Type B pancreatic cell (in vitro differentiated cells): Measurements from ENCODE around the gene BCL10. TPM values are rescaled to one million over a fixed set of nuclear protein-coding genes. Genes with fewer than 3 reads are reported as not detected.
"Not testable (repeated sequence)": the region's sequence is repeated elsewhere in the genome, so short reads cannot be mapped to it uniquely, and the experiment has no call there.

Experiments
- DNase-seq: peaks from one replicate; pipeline ENCODE4 v3.0.0; 2021; ENCODE audit warnings: mixed read lengths; ENCODE audit not compliant: unreplicated experiment; ENCODE audit errors: extremely low spot score
- H3K27ac Mint-ChIP-seq: 2 replicates; pipeline ENCODE4 v1.8.0; 2021; ENCODE audit warnings: mild to moderate bottlenecking, mixed read lengths
- H3K27me3 Mint-ChIP-seq: 2 replicates; pipeline ENCODE4 v1.8.0; 2021; ENCODE audit warnings: mixed read lengths
- H3K36me3 Mint-ChIP-seq: 2 replicates; pipeline ENCODE4 v1.8.0; 2021; ENCODE audit warnings: mixed read lengths
- H3K4me1 Mint-ChIP-seq: one replicate; pipeline ENCODE4 v1.8.0; 2021; ENCODE audit warnings: mixed read lengths; ENCODE audit not compliant: unreplicated experiment
- H3K4me3 Mint-ChIP-seq: 2 replicates; pipeline ENCODE4 v1.8.0; 2021; ENCODE audit warnings: mild to moderate bottlenecking, mixed read lengths
- H3K9me3 Mint-ChIP-seq: 2 replicates; pipeline ENCODE4 v1.8.0; 2021; ENCODE audit warnings: mixed read lengths
- CTCF ChIP-seq: fragments of 200-600 bp; sonication (generic); conservative IDR thresholded peaks from 2 replicates; pipeline ENCODE4 v1.5.0; 2021; ENCODE audit warnings: antibody characterized with exemption, mild to moderate bottlenecking
- total RNA-seq: library from RNA; stranded (reverse); gene quantifications from 2 replicates; pipeline ENCODE4 v1.2.1, GENCODE V29; 2021; ENCODE audit warnings: low replicate concordance

BCL10 gene
- total RNA-seq, 1 donor from 2014 or later, result 25.0 TPM

- no peak for TF ChIP-seq CTCF
- Mint-ChIP-seq H3K36me3 (peaks cover 36% of the 10 kb centered on the region), H3K4me3 (peak overlapping the region; percentile 97), H3K27me3 (no peaks in the 10 kb centered on the region), H3K27ac (peak overlapping the region; percentile 88), H3K9me3 (no peaks in the 10 kb centered on the region), H3K4me1 (peaks cover 28% of the 10 kb centered on the region)
- no peak for DNase-seq
These were observed 17.8 kb downstream of the BCL10 start for GRCh38 chr1:85258536-85259117.

GRCh38 chr1:85249042-85249441 lies 27.4 kb downstream of the BCL10 start:
- Mint-ChIP-seq H3K36me3 (peaks cover 28% of the 10 kb centered on the region), H3K4me1 (peaks cover 17% of the 10 kb centered on the region)
- not testable (repeated sequence) for DNase-seq, H3K27ac Mint-ChIP-seq, H3K27me3 Mint-ChIP-seq, H3K4me3 Mint-ChIP-seq, H3K9me3 Mint-ChIP-seq

- Mint-ChIP-seq H3K4me1 (peaks cover 27% of the 10 kb centered on the region), H3K27ac (no peak overlapping the region), H3K9me3 (peaks cover 8% of the 10 kb centered on the region), H3K27me3 (no peaks in the 10 kb centered on the region), H3K36me3 (peaks cover 14% of the 10 kb centered on the region), H3K4me3 (no peak overlapping the region)
- TF ChIP-seq CTCF, result no peak
- no peak for DNase-seq
These were observed 30.5 kb downstream of the BCL10 start for GRCh38 chr1:85245891-85246290.

- no peak overlapping the region for H3K27ac Mint-ChIP-seq
- H3K27me3 Mint-ChIP-seq, result no peaks in the 10 kb centered on the region
These were observed 31.0 kb downstream of the BCL10 start for GRCh38 chr1:85245456-85245855.

GRCh38 chr1:85244271-85245061 lies 32.0 kb downstream of the BCL10 start:
- Mint-ChIP-seq H3K27ac (peak overlapping the region; percentile 22), H3K9me3 (peaks cover 2% of the 10 kb centered on the region), H3K4me3 (peak overlapping the region; percentile 43), H3K4me1 (peaks cover 40% of the 10 kb centered on the region), H3K36me3 (peaks cover 2% of the 10 kb centered on the region), H3K27me3 (no peaks in the 10 kb centered on the region)
- TF ChIP-seq CTCF, result no peak
- DNase-seq, result no peak

More at GRCh38 chr1:85245456-85245855, 31.0 kb downstream of the BCL10 start:
- peaks cover 31% of the 10 kb centered on the region for H3K4me1 Mint-ChIP-seq
- H3K36me3 Mint-ChIP-seq, result peaks cover 11% of the 10 kb centered on the region
- peaks cover 8% of the 10 kb centered on the region for H3K9me3 Mint-ChIP-seq
- DNase-seq, result no peak
- no peak for TF ChIP-seq CTCF
- H3K4me3 Mint-ChIP-seq, result no peak overlapping the region

- Mint-ChIP-seq H3K27ac (peak overlapping the region; percentile 29), H3K4me1 (peaks cover 40% of the 10 kb centered on the region), H3K36me3 (no peaks in the 10 kb centered on the region), H3K9me3 (no peaks in the 10 kb centered on the region), H3K4me3 (no peak overlapping the region), H3K27me3 (no peaks in the 10 kb centered on the region)
- TF ChIP-seq CTCF, result peak; percentile 28
- no peak for DNase-seq
These were observed 33.1 kb downstream of the BCL10 start for GRCh38 chr1:85243372-85243771.
